Measurements from ENCODE around the gene RPS6KA2. TPM values are rescaled to one million over a fixed set of nuclear protein-coding genes. Genes with fewer than 3 reads are reported as not detected.
A peak's percentile ranks its signal among the peaks of the same experiment; 100 is the strongest.
"Not testable (repeated sequence)": the region's sequence is repeated elsewhere in the genome, so short reads cannot be mapped to it uniquely, and the experiment has no call there.

RPS6KA2 gene
- total RNA-seq, 4 donors from 2014 or later = 55.4 to 119 (median 76.4) TPM

DNA sequence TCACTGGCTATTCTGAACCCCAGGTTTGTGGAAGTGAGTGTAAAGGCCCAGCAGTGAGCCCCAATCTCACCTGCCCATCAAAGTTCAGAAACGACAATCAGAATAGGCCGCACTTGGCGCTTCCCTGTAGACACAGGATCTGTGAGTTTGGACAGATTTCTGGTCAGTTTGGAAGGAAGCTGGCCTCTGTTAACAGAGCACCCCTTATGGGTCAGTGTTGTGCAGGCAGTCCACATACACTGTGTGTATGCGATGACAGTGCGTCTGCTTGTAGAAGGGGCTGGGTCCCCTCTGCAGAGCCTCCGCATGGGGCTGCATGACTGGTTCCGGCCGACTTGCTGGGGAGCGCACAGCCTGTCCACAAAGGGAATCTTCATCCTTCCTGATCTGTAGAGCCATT lies 240.9 kb downstream of the RPS6KA2 start:
- ATAC-seq = no peak
- Histone ChIP-seq H3K27ac (no peak overlapping the region), H3K36me3 (no peaks in the 10 kb centered on the region), H3K4me1 (peaks cover 0 to 15% (median 0%) of the 10 kb centered on the region in 3 donors), H3K9me3 (no peaks in the 10 kb centered on the region), H3K4me3 (no peak overlapping the region), H3K27me3 (no peaks in the 10 kb centered on the region)
- TF ChIP-seq POLR2A (IDR thresholded peaks at IDR 0.05) = no peak
- no peak for TF ChIP-seq POLR2AphosphoS5 (IDR thresholded peaks at IDR 0.05)
- TF ChIP-seq CTCF (IDR thresholded peaks at IDR 0.05) = no peak
- TF ChIP-seq EP300 (IDR thresholded peaks at IDR 0.05) = no peak
- 95% methylated on average over 4 of the region's 9 CpGs; no CpG with 5 or more reads in 1 of the 2 donors for WGBS, 2 donors (ENCODE audit: low coverage in 1 of 2)

- peak in 2 of 4 experiments; percentile 44 to 50 for TF ChIP-seq CTCF (IDR thresholded peaks at IDR 0.05)
- Histone ChIP-seq H3K27ac (peak overlapping the region; percentile 66 to 97 (median 94)), H3K4me1 (peaks cover 0 to 35% (median 0%) of the 10 kb centered on the region in 3 donors), H3K4me3 (peak overlapping the region; percentile 63 to 69)
- H3K27me3 ChIP-seq, ATAC-seq, H3K36me3 ChIP-seq, H3K9me3 ChIP-seq: not testable (repeated sequence)
- WGBS, 2 donors (ENCODE audit: low coverage in 1 of 2) = 26 to 37% methylated on average over 11 to 22 of the region's 22 CpGs
Observed at GRCh38 chr6:166383802-166384363, 243.2 kb downstream of the RPS6KA2 start.

DNA sequence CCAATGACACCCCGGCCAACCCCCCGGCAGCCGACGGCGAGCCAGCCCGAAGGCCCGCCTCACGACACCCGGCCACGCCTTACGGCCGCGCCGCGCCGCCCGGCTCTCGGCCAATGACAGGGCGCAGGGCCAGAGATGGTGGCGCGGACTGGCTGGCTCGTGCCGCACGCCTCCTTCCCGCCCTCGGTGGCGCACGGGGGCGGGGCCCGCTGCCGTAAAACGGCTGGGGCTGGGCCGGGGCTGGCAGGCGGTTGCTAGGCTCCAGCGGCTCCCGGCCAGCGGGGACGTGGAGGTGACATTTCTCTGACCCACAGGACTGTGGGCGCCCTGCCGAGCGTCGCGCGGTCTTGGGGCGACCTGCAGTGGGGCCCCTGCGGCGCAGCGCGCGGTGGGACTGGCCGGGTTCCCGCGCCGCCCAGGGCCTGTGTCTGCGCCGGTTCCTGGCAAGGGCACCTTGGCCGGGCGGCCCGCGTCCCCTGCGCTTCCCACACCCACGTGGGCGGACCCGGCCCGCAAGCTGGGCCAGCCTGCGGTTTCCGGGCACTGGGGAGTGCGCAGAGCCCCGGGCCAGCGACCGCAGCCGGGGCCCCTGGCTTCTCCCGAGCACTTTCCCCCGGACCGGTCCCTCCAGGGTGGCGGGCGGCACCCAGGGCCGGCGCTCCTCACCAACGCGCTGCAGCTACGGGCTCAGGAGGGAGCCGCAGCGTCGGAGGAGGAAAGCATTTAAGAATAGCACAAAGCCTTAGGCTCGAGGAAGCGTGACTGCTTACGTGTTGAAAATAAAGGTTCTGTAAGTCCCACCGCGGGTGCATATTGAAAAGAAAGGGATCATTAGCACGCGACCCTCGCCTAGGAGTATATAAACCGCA lies 243.9 kb downstream of the RPS6KA2 start, which contains the start of gene MPC1:
TSS of gene MPC1 (minus strand) at position 8 of the 869 bp plus-strand sequence. CDS start 64 bp downstream, outside the sequence.
- WGBS, 2 donors (ENCODE audit: low coverage in 1 of 2) = 0% methylated on average over 6 to 8 of the region's 94 CpGs
- H3K27ac ChIP-seq = peak within 1 kb of the TSS; percentile 67 to 97 (median 94)
- H3K4me1 ChIP-seq = peaks cover 0 to 37% (median 0%) of the 10 kb centered on the region in 3 donors
- peak within 1 kb of the TSS; percentile 63 to 69 for H3K4me3 ChIP-seq
- peak; percentile 98 for ATAC-seq
- H3K9me3 ChIP-seq = no peaks in the 10 kb centered on the region
- no peaks in the 10 kb centered on the region for H3K27me3 ChIP-seq
- no peak for TF ChIP-seq CTCF (IDR thresholded peaks at IDR 0.05)
- TF ChIP-seq POLR2A (IDR thresholded peaks at IDR 0.05) = peak; percentile 60 to 86
- peak; percentile 76 for TF ChIP-seq POLR2AphosphoS5 (IDR thresholded peaks at IDR 0.05)
- no peaks in the 10 kb centered on the region for H3K36me3 ChIP-seq

DNA sequence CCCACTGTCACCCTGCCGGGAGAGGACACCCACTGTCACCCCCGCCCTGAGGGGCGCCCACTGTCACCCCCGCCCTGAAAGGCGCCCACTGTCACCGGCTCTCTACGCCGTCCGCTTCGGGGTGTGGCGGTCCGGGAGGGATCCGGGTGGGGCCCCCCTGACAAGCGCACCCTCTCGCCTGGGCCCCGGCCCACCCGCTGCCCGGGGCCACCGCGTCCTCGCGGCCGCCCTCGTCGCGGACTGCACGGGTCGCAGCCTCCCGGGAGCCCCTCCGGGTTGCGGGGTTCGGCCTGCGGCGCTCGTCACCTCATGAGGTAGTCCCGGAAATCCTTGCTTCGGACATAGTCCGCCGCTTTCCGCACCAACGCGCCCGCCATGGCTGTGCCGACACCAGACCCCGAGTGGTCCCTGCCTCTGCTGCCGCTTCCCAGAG lies 244.5 kb downstream of the RPS6KA2 start:
- Histone ChIP-seq H3K4me3 (peak overlapping the region; percentile 63 to 69), H3K36me3 (no peaks in the 10 kb centered on the region), H3K9me3 (no peaks in the 10 kb centered on the region), H3K4me1 (peaks cover 0 to 37% (median 0%) of the 10 kb centered on the region in 3 donors), H3K27me3 (no peaks in the 10 kb centered on the region), H3K27ac (peak overlapping the region; percentile 67 to 97 (median 94))
- ATAC-seq = peak; percentile 16
- WGBS, 2 donors (ENCODE audit: low coverage in 1 of 2) = no CpG with 5 or more reads among the region's 46 CpGs
- TF ChIP-seq POLR2A (IDR thresholded peaks at IDR 0.05) (peak in 1 of 2 donors; percentile 70), CTCF (IDR thresholded peaks at IDR 0.05) (peak in 1 of 4 experiments; percentile 8), EP300 (IDR thresholded peaks at IDR 0.05) (no peak), POLR2AphosphoS5 (IDR thresholded peaks at IDR 0.05) (no peak)

Measured in gastroesophageal sphincter (tissue), 4 donors.